CD4-positive, alpha-beta T cell treated with Interleukin-17A for 1 hour (primary cell): Measurements from ENCODE around the gene ATP1A2.
"Not testable (repeated sequence)": the region's sequence is repeated elsewhere in the genome, so short reads cannot be mapped to it uniquely, and the experiment has no call there.

ENCODE experiments used
- DNase-seq: peaks from one replicate; pipeline ENCODE4 v3.0.0-alpha.2; 2020

The ATP1A2 gene

GRCh38 chr1:160126342-160126741 lies 10.8 kb downstream of the ATP1A2 start:
- not testable (repeated sequence) for DNase-seq

GRCh38 chr1:160127381-160127780 lies 11.8 kb downstream of the ATP1A2 start:
- DNase-seq, result no peak

GRCh38 chr1:160127865-160128523 lies 12.4 kb downstream of the ATP1A2 start:
- DNase-seq, result no peak

GRCh38 chr1:160128636-160129035 lies 13.1 kb downstream of the ATP1A2 start:
- no peak for DNase-seq

GRCh38 chr1:160129046-160129445 lies 13.5 kb downstream of the ATP1A2 start:
- no peak for DNase-seq

GRCh38 chr1:160129558-160129957 lies 14.0 kb downstream of the ATP1A2 start:
- no peak for DNase-seq

- DNase-seq, result no peak
Observed at GRCh38 chr1:160129966-160130365, 14.4 kb downstream of the ATP1A2 start.

- no peak for DNase-seq
Observed at GRCh38 chr1:160130486-160130885, 14.9 kb downstream of the ATP1A2 start.

- DNase-seq, result no peak
Observed at GRCh38 chr1:160130939-160131338, 15.4 kb downstream of the ATP1A2 start.

GRCh38 chr1:160131803-160132565 lies 16.4 kb downstream of the ATP1A2 start:
- DNase-seq, result no peak

GRCh38 chr1:160133990-160134770 lies 18.6 kb downstream of the ATP1A2 start:
- no peak for DNase-seq

- no peak for DNase-seq
Observed at GRCh38 chr1:160134791-160135572, 19.4 kb downstream of the ATP1A2 start.

GRCh38 chr1:160136121-160136925 lies 20.8 kb downstream of the ATP1A2 start:
- DNase-seq, result no peak

GRCh38 chr1:160136926-160137200 lies 21.3 kb downstream of the ATP1A2 start:
- no peak for DNase-seq

GRCh38 chr1:160137216-160137862 lies 21.8 kb downstream of the ATP1A2 start:
- no peak for DNase-seq

- no peak for DNase-seq
Observed at GRCh38 chr1:160139840-160140239, 24.3 kb downstream of the ATP1A2 start.

- no peak for DNase-seq
Observed at GRCh38 chr1:160143695-160144094, 28.1 kb downstream of the ATP1A2 start.

GRCh38 chr1:160144921-160145320 lies 29.4 kb downstream of the ATP1A2 start:
- DNase-seq, result no peak

- no peak for DNase-seq
Observed at GRCh38 chr1:160146107-160146506, 30.5 kb downstream of the ATP1A2 start.

GRCh38 chr1:160148121-160148520 lies 32.6 kb downstream of the ATP1A2 start:
- DNase-seq, result no peak

GRCh38 chr1:160149233-160149632 lies 33.7 kb downstream of the ATP1A2 start:
- DNase-seq, result no peak

- no peak for DNase-seq
Observed at GRCh38 chr1:160149716-160150115, 34.2 kb downstream of the ATP1A2 start.
